ENCODE data around the gene FXYD5.

The FXYD5 gene

GRCh38 chr19:35155981-35156672 is 1.6 kb downstream of the FXYD5 start:
- DNase-seq (ENCODE audit: low read depth in 2 of 2): no peak

GRCh38 chr19:35156673-35157014 is 2.1 kb downstream of the FXYD5 start:
- DNase-seq (ENCODE audit: low read depth in 2 of 2): no peak

- no peak for DNase-seq (ENCODE audit: low read depth in 2 of 2)
Measured at GRCh38 chr19:35157431-35157830, 2.9 kb downstream of the FXYD5 start.

- no peak for DNase-seq (ENCODE audit: low read depth in 2 of 2)
Measured at GRCh38 chr19:35159606-35160005, 5.1 kb downstream of the FXYD5 start.

GRCh38 chr19:35160629-35161433 is 6.3 kb downstream of the FXYD5 start:
- no peak for DNase-seq (ENCODE audit: low read depth in 2 of 2)

- DNase-seq (ENCODE audit: low read depth in 2 of 2): no peak
Measured at GRCh38 chr19:35161434-35161743, 6.9 kb downstream of the FXYD5 start.

- DNase-seq (ENCODE audit: low read depth in 2 of 2): no peak
Measured at GRCh38 chr19:35162471-35163326, 8.2 kb downstream of the FXYD5 start.

GRCh38 chr19:35164418-35164817 is 9.9 kb downstream of the FXYD5 start:
- no peak for DNase-seq (ENCODE audit: low read depth in 2 of 2)

- DNase-seq (ENCODE audit: low read depth in 2 of 2): no peak
Measured at GRCh38 chr19:35165200-35166058, 10.9 kb downstream of the FXYD5 start.

GRCh38 chr19:35166100-35167063 is 11.8 kb downstream of the FXYD5 start:
- no peak for DNase-seq (ENCODE audit: low read depth in 2 of 2)

GRCh38 chr19:35167251-35168119 is 12.9 kb downstream of the FXYD5 start:
- DNase-seq (ENCODE audit: low read depth in 2 of 2): no peak

- no peak for DNase-seq (ENCODE audit: low read depth in 2 of 2)
Measured at GRCh38 chr19:35168196-35168595, 13.7 kb downstream of the FXYD5 start.

GRCh38 chr19:35169221-35169995 is 14.9 kb downstream of the FXYD5 start:
- DNase-seq (ENCODE audit: low read depth in 2 of 2): no peak

GRCh38 chr19:35170359-35171061 is 16.0 kb downstream of the FXYD5 start:
- DNase-seq (ENCODE audit: low read depth in 2 of 2): no peak

- DNase-seq (ENCODE audit: low read depth in 2 of 2): no peak
Measured at GRCh38 chr19:35171730-35172129, 17.2 kb downstream of the FXYD5 start.

GRCh38 chr19:35174226-35174625 is 19.7 kb downstream of the FXYD5 start:
- no peak for DNase-seq (ENCODE audit: low read depth in 2 of 2)

GRCh38 chr19:35176181-35176570 is 21.6 kb downstream of the FXYD5 start:
- no peak for DNase-seq (ENCODE audit: low read depth in 2 of 2)
